ENCODE data around the gene CRADD.

CRADD gene

DNA sequence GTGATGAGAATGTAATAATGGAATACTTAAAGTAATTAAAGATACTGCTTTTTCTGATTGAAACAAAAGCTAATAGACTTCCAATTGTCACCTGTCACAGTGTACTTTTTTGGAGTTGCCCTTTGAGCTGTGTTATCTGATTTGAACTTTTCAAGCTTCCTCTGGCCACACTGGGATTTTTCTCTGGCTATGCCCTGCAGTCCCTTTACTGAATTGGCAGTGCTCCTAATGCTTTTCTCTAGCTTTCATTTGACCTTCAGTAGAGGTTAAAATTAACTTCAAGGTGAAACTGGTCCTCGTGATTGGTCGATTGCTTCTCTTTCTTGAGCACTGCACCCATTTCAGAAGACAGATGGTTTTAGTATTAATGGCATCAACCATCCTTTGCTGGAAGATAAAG, 89.2 kb downstream of the CRADD start:
- TF ChIP-seq RAD21 (IDR thresholded peaks at IDR 0.05; ENCODE audit: low read depth) (no peak), CREB1 (IDR thresholded peaks at IDR 0.05; ENCODE audit: low read depth) (no peak), EGR1 (IDR thresholded peaks at IDR 0.05) (no peak), EP300 (IDR thresholded peaks at IDR 0.05; ENCODE audit: borderline replicate concordance) (no peak), YY1 (IDR thresholded peaks at IDR 0.05; ENCODE audit: low read depth) (no peak), TCF12 (IDR thresholded peaks at IDR 0.05; ENCODE audit: low read depth) (no peak), NFIC (IDR thresholded peaks at IDR 0.05) (no peak), ZBTB7A (IDR thresholded peaks at IDR 0.05; ENCODE audit: low read depth) (no peak), TEAD4 (IDR thresholded peaks at IDR 0.05) (no peak), FOXM1 (IDR thresholded peaks at IDR 0.05; ENCODE audit: borderline replicate concordance, low read depth) (no peak), TAF1 (IDR thresholded peaks at IDR 0.05; ENCODE audit: low read depth) (no peak), CEBPB (IDR thresholded peaks at IDR 0.05) (no peak)
- TF ChIP-seq, protein P1, sequence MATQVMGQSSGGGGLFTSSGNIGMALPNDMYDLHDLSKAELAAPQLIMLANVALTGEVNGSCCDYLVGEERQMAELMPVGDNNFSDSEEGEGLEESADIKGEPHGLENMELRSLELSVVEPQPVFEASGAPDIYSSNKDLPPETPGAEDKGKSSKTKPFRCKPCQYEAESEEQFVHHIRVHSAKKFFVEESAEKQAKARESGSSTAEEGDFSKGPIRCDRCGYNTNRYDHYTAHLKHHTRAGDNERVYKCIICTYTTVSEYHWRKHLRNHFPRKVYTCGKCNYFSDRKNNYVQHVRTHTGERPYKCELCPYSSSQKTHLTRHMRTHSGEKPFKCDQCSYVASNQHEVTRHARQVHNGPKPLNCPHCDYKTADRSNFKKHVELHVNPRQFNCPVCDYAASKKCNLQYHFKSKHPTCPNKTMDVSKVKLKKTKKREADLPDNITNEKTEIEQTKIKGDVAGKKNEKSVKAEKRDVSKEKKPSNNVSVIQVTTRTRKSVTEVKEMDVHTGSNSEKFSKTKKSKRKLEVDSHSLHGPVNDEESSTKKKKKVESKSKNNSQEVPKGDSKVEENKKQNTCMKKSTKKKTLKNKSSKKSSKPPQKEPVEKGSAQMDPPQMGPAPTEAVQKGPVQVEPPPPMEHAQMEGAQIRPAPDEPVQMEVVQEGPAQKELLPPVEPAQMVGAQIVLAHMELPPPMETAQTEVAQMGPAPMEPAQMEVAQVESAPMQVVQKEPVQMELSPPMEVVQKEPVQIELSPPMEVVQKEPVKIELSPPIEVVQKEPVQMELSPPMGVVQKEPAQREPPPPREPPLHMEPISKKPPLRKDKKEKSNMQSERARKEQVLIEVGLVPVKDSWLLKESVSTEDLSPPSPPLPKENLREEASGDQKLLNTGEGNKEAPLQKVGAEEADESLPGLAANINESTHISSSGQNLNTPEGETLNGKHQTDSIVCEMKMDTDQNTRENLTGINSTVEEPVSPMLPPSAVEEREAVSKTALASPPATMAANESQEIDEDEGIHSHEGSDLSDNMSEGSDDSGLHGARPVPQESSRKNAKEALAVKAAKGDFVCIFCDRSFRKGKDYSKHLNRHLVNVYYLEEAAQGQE (IDR thresholded peaks at IDR 0.05; ENCODE audit: low read depth): no peak
- TF ChIP-seq, protein P2, sequence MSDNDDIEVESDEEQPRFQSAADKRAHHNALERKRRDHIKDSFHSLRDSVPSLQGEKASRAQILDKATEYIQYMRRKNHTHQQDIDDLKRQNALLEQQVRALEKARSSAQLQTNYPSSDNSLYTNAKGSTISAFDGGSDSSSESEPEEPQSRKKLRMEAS (IDR thresholded peaks at IDR 0.05): no peak
- TF ChIP-seq, protein P3, sequence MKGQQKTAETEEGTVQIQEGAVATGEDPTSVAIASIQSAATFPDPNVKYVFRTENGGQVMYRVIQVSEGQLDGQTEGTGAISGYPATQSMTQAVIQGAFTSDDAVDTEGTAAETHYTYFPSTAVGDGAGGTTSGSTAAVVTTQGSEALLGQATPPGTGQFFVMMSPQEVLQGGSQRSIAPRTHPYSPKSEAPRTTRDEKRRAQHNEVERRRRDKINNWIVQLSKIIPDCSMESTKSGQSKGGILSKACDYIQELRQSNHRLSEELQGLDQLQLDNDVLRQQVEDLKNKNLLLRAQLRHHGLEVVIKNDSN (IDR thresholded peaks at IDR 0.05): no peak

DNA sequence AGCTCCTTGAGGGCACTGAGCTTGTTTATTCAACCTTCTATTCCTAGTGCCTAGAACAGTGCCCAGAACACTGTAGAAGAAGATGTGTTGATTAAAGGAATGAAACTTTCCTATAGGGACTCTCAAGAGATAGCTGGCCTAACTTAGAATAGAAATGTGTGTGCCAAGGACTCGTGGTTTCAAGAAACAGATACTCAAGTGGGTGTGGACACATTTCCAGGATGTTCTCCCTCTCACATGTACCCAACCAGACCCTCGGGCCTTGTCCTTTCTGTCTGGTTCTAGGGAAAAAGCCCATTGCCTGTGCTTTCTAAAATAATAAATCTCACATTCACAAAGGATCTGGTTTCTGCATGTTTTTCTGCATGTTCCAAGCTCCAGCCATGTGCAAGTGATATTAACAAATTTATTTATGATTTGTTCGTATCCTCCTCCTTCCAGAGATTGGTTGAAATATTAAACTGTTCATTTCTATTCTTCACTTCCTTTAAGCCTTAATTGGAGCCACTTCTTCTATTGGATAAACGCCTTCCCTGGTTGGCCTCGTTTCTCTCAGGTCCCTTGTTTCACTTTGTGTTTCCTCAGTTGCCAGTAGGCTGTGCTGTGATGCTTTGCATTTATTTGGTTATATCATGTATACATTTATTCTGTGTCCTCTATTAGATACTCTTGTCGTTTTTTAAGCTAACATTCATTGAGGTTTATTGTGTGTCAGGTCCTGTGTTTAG, 89.8 kb downstream of the CRADD start:
- TF ChIP-seq, protein P1 (IDR thresholded peaks at IDR 0.05; ENCODE audit: low read depth): no peak
- no peak for TF ChIP-seq EGR1 (IDR thresholded peaks at IDR 0.05)
- TF ChIP-seq EP300 (IDR thresholded peaks at IDR 0.05; ENCODE audit: borderline replicate concordance): no peak
- TF ChIP-seq TEAD4 (IDR thresholded peaks at IDR 0.05): no peak
- TF ChIP-seq TAF1 (IDR thresholded peaks at IDR 0.05; ENCODE audit: low read depth): no peak
- TF ChIP-seq, protein P2 (IDR thresholded peaks at IDR 0.05): no peak
- TF ChIP-seq RAD21 (IDR thresholded peaks at IDR 0.05; ENCODE audit: low read depth): peak; percentile 68

DNA sequence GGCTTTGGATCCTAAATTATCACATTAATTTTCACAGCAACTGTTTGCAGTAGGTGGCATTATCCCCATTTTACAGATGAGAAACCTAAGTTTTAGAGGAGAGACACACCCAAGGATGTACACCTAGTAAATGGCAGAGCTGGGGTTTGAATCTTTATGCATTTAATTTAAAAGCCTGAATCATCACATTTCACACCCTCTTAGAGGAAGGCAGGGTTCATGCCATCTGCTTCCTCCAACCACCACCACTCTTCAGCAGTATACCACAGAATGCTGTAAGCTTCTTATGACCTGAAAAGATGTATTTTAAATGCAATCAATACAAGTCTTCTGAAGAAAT, 90.3 kb downstream of the CRADD start:
- TF ChIP-seq, protein P1 (IDR thresholded peaks at IDR 0.05; ENCODE audit: low read depth): no peak
- no peak for TF ChIP-seq RAD21 (IDR thresholded peaks at IDR 0.05; ENCODE audit: low read depth)
- TF ChIP-seq EGR1 (IDR thresholded peaks at IDR 0.05): no peak
- TF ChIP-seq TEAD4 (IDR thresholded peaks at IDR 0.05): no peak
- TF ChIP-seq YY1 (IDR thresholded peaks at IDR 0.05; ENCODE audit: low read depth): no peak
- TF ChIP-seq TAF1 (IDR thresholded peaks at IDR 0.05; ENCODE audit: low read depth): no peak
- TF ChIP-seq EP300 (IDR thresholded peaks at IDR 0.05; ENCODE audit: borderline replicate concordance): no peak
- no peak for TF ChIP-seq CREB1 (IDR thresholded peaks at IDR 0.05; ENCODE audit: low read depth)
- TF ChIP-seq, protein P2 (IDR thresholded peaks at IDR 0.05): no peak
- TF ChIP-seq, protein P3 (IDR thresholded peaks at IDR 0.05): no peak
- TF ChIP-seq CEBPB (IDR thresholded peaks at IDR 0.05): no peak

DNA sequence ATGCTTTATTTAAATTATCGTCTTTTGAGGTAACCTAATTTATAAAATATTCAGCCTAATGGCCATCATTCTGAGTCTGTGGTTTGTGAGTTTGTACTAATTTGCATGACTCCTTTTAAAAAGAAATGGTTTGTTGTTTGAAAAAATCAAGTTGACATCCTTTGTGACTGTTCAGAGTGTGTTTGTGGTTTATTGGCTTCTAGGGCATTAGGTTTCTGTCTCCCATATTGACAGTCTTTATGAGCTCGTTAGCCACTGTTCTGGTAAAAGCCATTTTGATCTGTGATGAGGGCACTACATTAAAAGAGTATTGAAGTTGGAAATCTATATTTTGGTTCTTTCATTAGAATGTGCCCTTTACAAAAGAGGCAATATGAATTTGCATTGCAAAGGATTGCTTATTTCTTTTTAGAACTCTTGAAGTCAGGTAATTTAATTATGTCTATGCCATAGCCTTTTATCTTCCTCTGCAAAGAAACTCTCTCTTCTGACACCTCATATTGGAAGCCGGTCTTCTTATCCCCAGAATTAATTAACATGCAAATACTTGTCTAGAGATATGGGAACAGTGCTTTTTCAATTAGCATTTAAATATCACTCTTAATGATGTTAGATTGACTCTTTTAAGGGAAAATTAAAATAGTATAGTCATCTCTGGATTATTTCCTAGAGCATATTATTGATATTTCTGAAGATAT, 95.0 kb downstream of the CRADD start:
- no peak for TF ChIP-seq ZBTB7A (IDR thresholded peaks at IDR 0.05; ENCODE audit: low read depth)
- no peak for TF ChIP-seq EGR1 (IDR thresholded peaks at IDR 0.05)
- no peak for TF ChIP-seq CREB1 (IDR thresholded peaks at IDR 0.05; ENCODE audit: low read depth)
- TF ChIP-seq NFIC (IDR thresholded peaks at IDR 0.05): no peak
- TF ChIP-seq, protein P2 (IDR thresholded peaks at IDR 0.05): no peak
- TF ChIP-seq TAF1 (IDR thresholded peaks at IDR 0.05; ENCODE audit: low read depth): no peak
- TF ChIP-seq, protein P1 (IDR thresholded peaks at IDR 0.05; ENCODE audit: low read depth): no peak
